SK-N-SH treated with all-trans-retinoic acid at 6 μM for 48 hours (cell line): ENCODE results near the gene HSPA12A.
A peak's percentile ranks its signal among the peaks of the same experiment; 100 is the strongest.

ENCODE experiments used
- ATAC-seq: fragments of 200-7000 bp; cut with Tn5 transposase; 3 replicates; pipeline ENCODE4 v1.9.1; 2020; ENCODE audit warnings: mild to moderate bottlenecking, moderate library complexity
- ARNTL ChIP-seq: fragments of 450-650 bp; formaldehyde crosslinking; IDR thresholded peaks from 2 replicates; pipeline ENCODE4 v1.5.0; 2020; ENCODE audit warnings: low read depth, mild to moderate bottlenecking, moderate library complexity, borderline replicate concordance
- BACH2 ChIP-seq: fragments of 250-450 bp; sonication (Bioruptor Pico); IDR thresholded peaks from 2 replicates; pipeline ENCODE4 v1.9.0; 2021; ENCODE audit warnings: mild to moderate bottlenecking, borderline replicate concordance
- CREB5 ChIP-seq: fragments of 250-450 bp; sonication (Bioruptor Pico); IDR thresholded peaks from 2 replicates; pipeline ENCODE4 v1.5.1; 2020; ENCODE audit warnings: low read depth, mild to moderate bottlenecking, moderate library complexity
- CSDC2 ChIP-seq: fragments of 250-450 bp; sonication (Bioruptor Pico); IDR thresholded peaks from 2 replicates; pipeline ENCODE4 v1.5.0; 2020; ENCODE audit warnings: mild to moderate bottlenecking, moderate library complexity
- ESRRG ChIP-seq: fragments of 250-450 bp; sonication (Bioruptor Pico); IDR thresholded peaks from 2 replicates; pipeline ENCODE4 v1.6.1; 2021; ENCODE audit warnings: mild to moderate bottlenecking
- ISL1 ChIP-seq: fragments of 250-450 bp; sonication (Bioruptor Pico); IDR thresholded peaks from 2 replicates; pipeline ENCODE4 v2.1.2; 2022; ENCODE audit warnings: mild to moderate bottlenecking, moderate library complexity
- OSR1 ChIP-seq: fragments of 250-450 bp; sonication (Bioruptor Pico); IDR thresholded peaks from 2 replicates; pipeline ENCODE4 v1.8.0; 2022; ENCODE audit warnings: moderate library complexity, mild to moderate bottlenecking, inconsistent platforms
- POU6F1 ChIP-seq: fragments of 250-450 bp; sonication (Bioruptor Pico); IDR thresholded peaks from 2 replicates; pipeline ENCODE4 v1.8.0; 2021; ENCODE audit warnings: low read depth, mild to moderate bottlenecking, moderate library complexity, borderline replicate concordance
- RARB ChIP-seq: fragments of 250-450 bp; sonication (Bioruptor Pico); IDR thresholded peaks from 2 replicates; pipeline ENCODE4 v1.8.0; 2021; ENCODE audit warnings: mild to moderate bottlenecking, moderate library complexity
- SNAI2 ChIP-seq: fragments of 250-450 bp; sonication (Bioruptor Pico); IDR thresholded peaks from 2 replicates; pipeline ENCODE4 v1.5.0; 2020; ENCODE audit warnings: mild to moderate bottlenecking, moderate library complexity
- TOX ChIP-seq: fragments of 250-450 bp; sonication (Bioruptor Pico); IDR thresholded peaks from 2 replicates; pipeline ENCODE4 v1.8.0; 2021; ENCODE audit warnings: mild to moderate bottlenecking, moderate library complexity, borderline replicate concordance
- TSHZ2 ChIP-seq: fragments of 250-450 bp; sonication (Bioruptor Pico); IDR thresholded peaks from 2 replicates; pipeline ENCODE4 v1.5.0; 2020; ENCODE audit warnings: mild to moderate bottlenecking, moderate library complexity
- ZC3H10 ChIP-seq: fragments of 250-450 bp; sonication (Bioruptor Pico); IDR thresholded peaks from 2 replicates; pipeline ENCODE4 v1.5.1; 2021; ENCODE audit warnings: mild to moderate bottlenecking, moderate library complexity
- ZFP30 ChIP-seq: fragments of 450-650 bp; formaldehyde crosslinking; IDR thresholded peaks from 2 replicates; pipeline ENCODE4 v1.5.0; 2022; ENCODE audit warnings: mild to moderate bottlenecking, moderate library complexity
- ZNF565 ChIP-seq: fragments of 450-650 bp; formaldehyde crosslinking; conservative IDR thresholded peaks from 2 replicates; pipeline ENCODE4 v1.5.0; 2020; ENCODE audit warnings: low read depth, mild to moderate bottlenecking, moderate library complexity
- ZNF70 ChIP-seq: fragments of 450-650 bp; formaldehyde crosslinking; IDR thresholded peaks from 2 replicates; pipeline ENCODE4 v1.5.0; 2020; ENCODE audit warnings: mild to moderate bottlenecking, moderate library complexity
- ZNF8 ChIP-seq: fragments of 450-650 bp; formaldehyde crosslinking; IDR thresholded peaks from 2 replicates; pipeline ENCODE4 v1.5.0; 2020; ENCODE audit warnings: mild to moderate bottlenecking, moderate library complexity

The HSPA12A gene

GRCh38 chr10:116741391-116742351 is 695 bp downstream of the HSPA12A start:
- no peak for TF ChIP-seq CSDC2 (CRISPR knock-in tag)
- no peak for TF ChIP-seq ISL1 (CRISPR knock-in tag)
- no peak for TF ChIP-seq ZNF8 (CRISPR knock-in tag)
- TF ChIP-seq ZNF70 (CRISPR knock-in tag): no peak
- TF ChIP-seq ZFP30 (CRISPR knock-in tag): no peak
- no peak for TF ChIP-seq CREB5
- TF ChIP-seq ZNF565 (CRISPR knock-in tag): no peak
- no peak for TF ChIP-seq RARB (CRISPR knock-in tag)
- no peak for TF ChIP-seq OSR1 (CRISPR knock-in tag)
- no peak for TF ChIP-seq TSHZ2 (CRISPR knock-in tag)
- TF ChIP-seq POU6F1 (CRISPR knock-in tag): no peak
- TF ChIP-seq ARNTL (CRISPR knock-in tag): no peak
- no peak for TF ChIP-seq SNAI2 (CRISPR knock-in tag)
- TF ChIP-seq TOX (CRISPR knock-in tag): no peak
- ATAC-seq: peak; percentile 3; the same call in 1 of the 3 replicates

GRCh38 chr10:116740971-116741370 is 1.4 kb downstream of the HSPA12A start:
- no peak for TF ChIP-seq ZC3H10 (CRISPR knock-in tag)
- ATAC-seq: no peak

GRCh38 chr10:116738339-116738738 is 4.0 kb downstream of the HSPA12A start:
- no peak for TF ChIP-seq BACH2 (CRISPR knock-in tag)
- no peak for TF ChIP-seq ESRRG (CRISPR knock-in tag)
- no peak for TF ChIP-seq RARB (CRISPR knock-in tag)
- no peak for TF ChIP-seq CREB5
- no peak for TF ChIP-seq POU6F1 (CRISPR knock-in tag)

GRCh38 chr10:116737627-116738327 is 4.6 kb downstream of the HSPA12A start:
- TF ChIP-seq RARB (CRISPR knock-in tag): no peak
- no peak for TF ChIP-seq ZNF565 (CRISPR knock-in tag)
- peak; percentile 11; the same call in 1 of the 3 replicates for ATAC-seq

More at GRCh38 chr10:116738339-116738738, 4.0 kb downstream of the HSPA12A start:
- ATAC-seq: no peak
